WTC11 (cell line): Measurements from ENCODE around the gene PSMD11. TPM values are rescaled to one million over a fixed set of nuclear protein-coding genes. Genes with fewer than 3 reads are reported as not detected.

Experiments used
- ATAC-seq: fragments of 200-7000 bp; cut with Tn5 transposase; 2 replicates; pipeline ENCODE4 v1.10.0; 2021; ENCODE audit warnings: mild to moderate bottlenecking, moderate library complexity
- CTCF ChIA-PET: fragments of 300-600 bp; sonication (Branson Sonifier 250); formaldehyde crosslinking; loops from one replicate; lab custom pipeline; 2021; ENCODE audit warnings: antibody characterized with exemption; lab: Charles Lee
- POLR2A ChIA-PET: fragments of 350-600 bp; sonication (Branson Sonifier 250); formaldehyde crosslinking; loops from one replicate; lab custom pipeline; 2021; ENCODE audit warnings: antibody characterized with exemption; lab: Charles Lee
- DNase-seq: peaks from one replicate; pipeline ENCODE4 v3.0.0; 2021; ENCODE audit warnings: low spot score
- H3K27ac Mint-ChIP-seq: 2 replicates; pipeline ENCODE4 v1.8.0; 2021; ENCODE audit warnings: mixed read lengths
- H3K27me3 Mint-ChIP-seq: 2 replicates; pipeline ENCODE4 v1.8.0; 2021; ENCODE audit warnings: low read depth, mild to moderate bottlenecking, moderate library complexity, mixed read lengths
- H3K36me3 Mint-ChIP-seq: 2 replicates; pipeline ENCODE4 v1.8.0; 2021; ENCODE audit warnings: mixed read lengths
- H3K4me1 Mint-ChIP-seq: 2 replicates; pipeline ENCODE4 v1.8.0; 2022; ENCODE audit warnings: mixed read lengths
- H3K4me3 Mint-ChIP-seq: 2 replicates; pipeline ENCODE4 v1.8.0; 2021; ENCODE audit warnings: mild to moderate bottlenecking, moderate library complexity, mixed read lengths
- H3K9me3 Mint-ChIP-seq: 2 replicates; pipeline ENCODE4 v1.8.0; 2021; ENCODE audit warnings: mixed read lengths
- AFF4 ChIP-seq: sonication (generic); formaldehyde crosslinking; IDR thresholded peaks from 2 replicates; pipeline ENCODE4 v1.8.1; 2023; ENCODE audit warnings: mild to moderate bottlenecking, missing genetic modification reagents, borderline replicate concordance
- CTCF ChIP-seq: fragments of 200-600 bp; IDR thresholded peaks from 2 replicates; pipeline ENCODE4 v1.8.0; 2022; ENCODE audit warnings: antibody characterized with exemption
- ESRRA ChIP-seq: sonication (generic); formaldehyde crosslinking; IDR thresholded peaks from 2 replicates; pipeline ENCODE4 v1.8.1; 2022; ENCODE audit warnings: mild to moderate bottlenecking, missing genetic modification reagents, borderline replicate concordance
- FOXJ3 ChIP-seq: sonication (generic); formaldehyde crosslinking; IDR thresholded peaks from 2 replicates; pipeline ENCODE4 v1.9.0; 2021; ENCODE audit warnings: missing genetic modification reagents, mild to moderate bottlenecking, borderline replicate concordance
- GRHL2 ChIP-seq: fragments of 250-450 bp; sonication (Bioruptor Pico); IDR thresholded peaks from 2 replicates; pipeline ENCODE4 v1.8.0; 2022; ENCODE audit warnings: mild to moderate bottlenecking, moderate library complexity; ENCODE audit not compliant: insufficient replicate concordance, severe bottlenecking
- MAX ChIP-seq: sonication (generic); formaldehyde crosslinking; IDR thresholded peaks from 2 replicates; pipeline ENCODE4 v1.8.0; 2022; ENCODE audit warnings: mild to moderate bottlenecking, missing genetic modification reagents
- PRDM15 ChIP-seq: sonication (generic); formaldehyde crosslinking; IDR thresholded peaks from 2 replicates; pipeline ENCODE4 v1.8.0; 2022; ENCODE audit warnings: missing genetic modification reagents
- RELA ChIP-seq: sonication (generic); formaldehyde crosslinking; IDR thresholded peaks from 2 replicates; pipeline ENCODE4 v1.8.1; 2022; ENCODE audit warnings: missing genetic modification reagents, mild to moderate bottlenecking, borderline replicate concordance
- SOX15 ChIP-seq: fragments of 250-450 bp; sonication (Bioruptor Pico); IDR thresholded peaks from 2 replicates; pipeline ENCODE4 v1.9.0; 2021; ENCODE audit warnings: mild to moderate bottlenecking
- TEAD4 ChIP-seq: sonication (generic); formaldehyde crosslinking; IDR thresholded peaks from 2 replicates; pipeline ENCODE4 v1.8.0; 2022; ENCODE audit warnings: mild to moderate bottlenecking, missing genetic modification reagents
- ZNF219 ChIP-seq: sonication (generic); formaldehyde crosslinking; IDR thresholded peaks from 2 replicates; pipeline ENCODE4 v1.8.0; 2023; ENCODE audit warnings: missing genetic modification reagents, mild to moderate bottlenecking, borderline replicate concordance
- ZNF263 ChIP-seq: sonication (generic); formaldehyde crosslinking; IDR thresholded peaks from 2 replicates; pipeline ENCODE4 v1.8.1; 2022; ENCODE audit warnings: low read depth, mild to moderate bottlenecking, moderate library complexity, missing genetic modification reagents
- ZNF317 ChIP-seq: sonication (generic); formaldehyde crosslinking; IDR thresholded peaks from 2 replicates; pipeline ENCODE4 v1.8.1; 2023; ENCODE audit warnings: low read depth, mild to moderate bottlenecking, moderate library complexity, missing genetic modification reagents, borderline replicate concordance
- ZNF425 ChIP-seq: fragments of 250-450 bp; sonication (Bioruptor Pico); conservative IDR thresholded peaks from 2 replicates; pipeline ENCODE4 v1.9.0; 2021; ENCODE audit warnings: mild to moderate bottlenecking
- ZNF671 ChIP-seq: fragments of 250-450 bp; sonication (Bioruptor Pico); IDR thresholded peaks from 2 replicates; pipeline ENCODE4 v1.8.0; 2021; ENCODE audit warnings: mild to moderate bottlenecking
- total RNA-seq: library from RNA; stranded (reverse); gene quantifications from 3 replicates; pipeline ENCODE4 v1.2.3, GENCODE V29; 2021
- TF ChIP-seq, protein P1 (sequence below): fragments of 250-450 bp; sonication (Bioruptor Pico); IDR thresholded peaks from 2 replicates; pipeline ENCODE4 v1.9.0; 2021; ENCODE audit warnings: moderate library complexity, mild to moderate bottlenecking, inconsistent platforms, borderline replicate concordance
- TF ChIP-seq, protein P2 (sequence below): sonication (generic); formaldehyde crosslinking; IDR thresholded peaks from 2 replicates; pipeline ENCODE4 v1.8.0; 2022; ENCODE audit warnings: mild to moderate bottlenecking, missing genetic modification reagents

PSMD11 gene
- total RNA-seq, 1 experiment from 2014 or later = 155 TPM

GRCh38 chr17:32445497-32445896 lies 1.2 kb downstream of the PSMD11 start:
- ChIA-PET POLR2A (interaction anchor here (1.6 to 1.7 kb wide), 2 partner anchors 42 to 95 kb away, joined by 6 to 8 read pairs; partner anchors contain the start of gene CDK5R1), CTCF (interaction anchor here (1.8 to 2.5 kb wide), 5 partner anchors 17 to 74 kb away, joined by 9 to 34 read pairs (median 12); no protein-coding TSS in a partner anchor)
- H3K36me3 Mint-ChIP-seq = peaks cover 36% of the 10 kb centered on the region
- H3K27ac Mint-ChIP-seq = peak overlapping the region; percentile 41
- DNase-seq (no peak), ATAC-seq (no peak)
- peaks cover 29% of the 10 kb centered on the region for H3K27me3 Mint-ChIP-seq
- H3K4me1 Mint-ChIP-seq = peaks cover 19% of the 10 kb centered on the region
- H3K9me3 Mint-ChIP-seq = peaks cover 13% of the 10 kb centered on the region
- TF ChIP-seq, protein P1, sequence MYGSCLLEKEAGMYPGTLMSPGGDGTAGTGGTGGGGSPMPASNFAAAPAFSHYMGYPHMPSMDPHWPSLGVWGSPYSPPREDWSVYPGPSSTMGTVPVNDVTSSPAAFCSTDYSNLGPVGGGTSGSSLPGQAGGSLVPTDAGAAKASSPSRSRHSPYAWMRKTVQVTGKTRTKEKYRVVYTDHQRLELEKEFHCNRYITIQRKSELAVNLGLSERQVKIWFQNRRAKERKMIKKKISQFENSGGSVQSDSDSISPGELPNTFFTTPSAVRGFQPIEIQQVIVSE (CRISPR knock-in tag) = no peak
- TF ChIP-seq SOX15 (CRISPR knock-in tag) (no peak), MAX (no peak), ZNF425 (CRISPR knock-in tag) (no peak), ZNF219 (CRISPR knock-in tag) (no peak), FOXJ3 (CRISPR knock-in tag) (no peak)
- peak overlapping the region; percentile 95 for H3K4me3 Mint-ChIP-seq

- ChIA-PET CTCF (interaction anchor here (2.3 to 2.5 kb wide), 2 partner anchors 17 to 74 kb away, joined by 9 to 34 read pairs; no protein-coding TSS in a partner anchor), POLR2A (no interaction called here)
- Mint-ChIP-seq H3K36me3 (peaks cover 39% of the 10 kb centered on the region), H3K4me3 (peak overlapping the region; percentile 95), H3K27ac (0 out of 2 replicates have a peak overlapping the region, but pooled peaks have one; percentile 63), H3K9me3 (peaks cover 13% of the 10 kb centered on the region), H3K27me3 (peaks cover 29% of the 10 kb centered on the region), H3K4me1 (peaks cover 19% of the 10 kb centered on the region)
- TF ChIP-seq, protein P2, sequence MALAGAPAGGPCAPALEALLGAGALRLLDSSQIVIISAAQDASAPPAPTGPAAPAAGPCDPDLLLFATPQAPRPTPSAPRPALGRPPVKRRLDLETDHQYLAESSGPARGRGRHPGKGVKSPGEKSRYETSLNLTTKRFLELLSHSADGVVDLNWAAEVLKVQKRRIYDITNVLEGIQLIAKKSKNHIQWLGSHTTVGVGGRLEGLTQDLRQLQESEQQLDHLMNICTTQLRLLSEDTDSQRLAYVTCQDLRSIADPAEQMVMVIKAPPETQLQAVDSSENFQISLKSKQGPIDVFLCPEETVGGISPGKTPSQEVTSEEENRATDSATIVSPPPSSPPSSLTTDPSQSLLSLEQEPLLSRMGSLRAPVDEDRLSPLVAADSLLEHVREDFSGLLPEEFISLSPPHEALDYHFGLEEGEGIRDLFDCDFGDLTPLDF (CRISPR knock-in tag) = no peak
- ATAC-seq (no peak), DNase-seq (no peak)
Measured at GRCh38 chr17:32445971-32446370, 1.7 kb downstream of the PSMD11 start.

- ChIA-PET POLR2A (no interaction called here), CTCF (no interaction called here)
- H3K9me3 Mint-ChIP-seq = peaks cover 13% of the 10 kb centered on the region
- peaks cover 21% of the 10 kb centered on the region for H3K27me3 Mint-ChIP-seq
- peaks cover 19% of the 10 kb centered on the region for H3K4me1 Mint-ChIP-seq
- H3K27ac Mint-ChIP-seq = peak overlapping the region; percentile 66
- DNase-seq (no peak), ATAC-seq (no peak)
- peaks cover 49% of the 10 kb centered on the region for H3K36me3 Mint-ChIP-seq
- H3K4me3 Mint-ChIP-seq = 0 out of 2 replicates have a peak overlapping the region, but pooled peaks have one; percentile 95
- TF ChIP-seq ZNF671 (CRISPR knock-in tag) (no peak), AFF4 (no peak), ESRRA (CRISPR knock-in tag) (no peak), CTCF (no peak), GRHL2 (CRISPR knock-in tag) (no peak), PRDM15 (CRISPR knock-in tag) (no peak), ZNF263 (no peak), ZNF317 (CRISPR knock-in tag) (no peak), RELA (CRISPR knock-in tag) (no peak), TEAD4 (CRISPR knock-in tag) (no peak)
Measured at GRCh38 chr17:32446949-32447348, 2.6 kb downstream of the PSMD11 start.
